NK-92 (cell line): ENCODE results near the gene TENM3.

ENCODE experiments used
- DNase-seq: peaks from one replicate; lab custom pipeline; 2025; ENCODE audit not compliant: unreplicated experiment; lab: John Stamatoyannopoulos, UW

The TENM3 gene

GRCh38 chr4:182496408-182496807 lies 253.2 kb downstream of the TENM3 start:
- DNase-seq, result no peak

DNA sequence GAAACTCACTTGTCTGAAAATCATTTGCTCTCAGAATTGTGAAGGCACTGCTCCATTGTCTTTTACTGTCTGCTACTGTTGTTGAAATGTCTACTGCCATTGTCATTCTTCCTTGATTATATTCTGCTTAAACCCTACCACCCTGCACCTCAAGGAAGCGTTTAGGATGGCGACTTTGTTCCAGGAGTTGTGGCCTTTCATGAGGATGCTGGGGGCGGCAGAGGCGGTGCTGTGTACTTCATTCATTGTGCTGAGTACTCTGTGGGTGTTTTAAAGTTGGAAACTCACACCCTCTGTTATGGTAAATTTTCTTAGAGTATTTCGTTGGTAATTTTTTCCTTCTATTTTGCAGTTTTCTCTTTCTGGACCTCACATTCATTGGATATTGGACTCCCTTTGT lies 258.9 kb downstream of the TENM3 start:
- DNase-seq, result no peak

DNA sequence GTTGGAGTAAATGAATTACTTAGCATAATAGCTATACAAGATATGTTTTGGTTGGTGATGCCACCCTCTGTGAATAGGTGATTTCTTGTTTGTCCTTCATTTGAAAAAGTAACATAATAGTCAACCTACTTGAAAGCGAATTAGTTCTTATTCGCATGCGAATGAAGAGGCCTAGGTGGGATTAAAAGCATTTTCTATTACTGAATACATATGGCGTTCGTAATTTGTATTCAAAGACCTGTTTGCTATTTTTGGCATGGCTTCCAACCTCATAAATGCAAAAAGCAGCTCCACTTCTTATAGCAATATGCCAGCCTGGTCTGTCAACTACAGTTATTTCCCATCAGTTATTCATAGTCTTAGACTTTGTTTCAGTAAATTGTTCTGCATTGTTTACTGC lies 261.3 kb downstream of the TENM3 start:
- DNase-seq, result no peak

- no peak for DNase-seq
Measured at GRCh38 chr4:182507805-182508204, 264.6 kb downstream of the TENM3 start.

DNA sequence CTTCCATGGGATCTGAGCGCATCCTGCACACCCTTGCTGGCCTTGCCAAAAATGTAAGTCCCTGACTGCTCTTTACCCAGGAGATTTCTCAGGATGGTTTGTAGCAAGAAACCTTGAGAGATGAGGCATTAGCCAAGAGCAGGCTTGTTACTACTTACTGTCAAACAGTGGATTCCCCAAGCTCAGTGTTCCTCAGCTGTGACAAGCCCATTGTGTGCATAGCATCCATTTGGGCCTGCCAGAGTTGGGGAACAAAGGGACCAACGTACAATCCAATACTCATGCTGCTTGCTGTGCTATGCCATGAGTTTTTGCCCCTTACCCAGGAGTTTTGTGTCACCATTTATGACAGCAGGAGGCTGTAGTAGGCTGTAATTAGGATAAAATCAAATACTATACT lies 267.6 kb downstream of the TENM3 start:
- DNase-seq, result no peak

GRCh38 chr4:182513587-182514291 lies 270.5 kb downstream of the TENM3 start:
- no peak for DNase-seq

DNA sequence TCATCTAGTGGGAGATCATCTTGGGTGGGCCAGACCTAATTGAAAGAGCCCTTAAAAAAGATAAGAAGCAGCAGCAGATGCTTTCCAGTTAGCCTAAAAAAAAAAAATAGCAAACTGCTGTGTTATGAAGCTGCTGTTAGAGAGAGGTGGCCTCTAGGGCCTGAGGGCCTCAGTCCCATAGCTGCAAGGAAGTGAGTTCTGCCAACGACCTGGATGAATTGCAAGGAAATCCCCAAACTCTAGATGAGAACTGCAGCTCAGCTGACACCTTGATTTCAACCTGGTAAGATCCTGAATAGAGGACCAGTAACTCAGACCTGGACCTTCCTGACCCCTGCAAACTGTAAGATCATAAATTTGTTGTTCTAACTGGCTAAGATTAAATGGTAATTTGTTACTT lies 275.2 kb downstream of the TENM3 start:
- DNase-seq, result no peak

- no peak for DNase-seq
Measured at GRCh38 chr4:182519528-182519927, 276.3 kb downstream of the TENM3 start.

DNA sequence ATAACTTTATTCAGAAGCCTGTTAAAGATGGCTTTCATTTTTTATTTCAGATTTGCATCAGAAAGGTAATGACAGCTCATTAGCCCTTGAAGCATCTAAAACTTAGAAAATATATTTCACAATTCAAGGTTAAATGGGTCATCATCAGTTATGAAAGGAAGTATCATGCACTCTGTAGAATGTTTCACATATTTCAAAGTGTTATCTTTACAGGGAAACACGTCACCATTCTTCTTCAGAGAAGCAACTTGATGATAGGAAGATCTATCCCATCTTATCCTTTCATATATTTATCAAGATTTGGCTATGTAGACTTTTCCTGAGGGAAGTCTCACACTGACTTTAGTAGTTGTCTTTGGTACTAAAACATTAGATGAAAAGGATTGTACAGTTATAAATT lies 277.8 kb downstream of the TENM3 start:
- DNase-seq, result no peak

- DNase-seq, result no peak
Measured at GRCh38 chr4:182528819-182529218, 285.6 kb downstream of the TENM3 start.

DNA sequence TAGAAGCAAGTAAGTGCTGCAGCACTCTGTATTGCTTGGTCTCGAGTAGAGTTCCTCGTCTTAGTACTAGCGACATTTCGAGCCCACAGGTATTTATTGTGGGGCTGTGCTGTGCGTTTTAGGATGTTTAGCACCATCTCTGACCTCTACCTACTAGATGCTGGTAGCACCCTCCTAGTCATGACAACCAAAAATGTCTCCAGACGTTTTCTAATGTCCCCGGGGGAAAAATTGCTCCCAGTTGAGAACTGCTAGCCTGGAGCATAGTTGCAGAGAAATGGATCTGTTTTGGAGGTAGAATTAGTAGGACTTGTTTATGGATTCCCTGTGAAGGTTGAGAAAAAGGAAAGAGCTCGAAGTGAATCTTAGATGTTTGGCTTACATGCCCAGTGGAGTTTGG lies 287.2 kb downstream of the TENM3 start:
- DNase-seq, result no peak

DNA sequence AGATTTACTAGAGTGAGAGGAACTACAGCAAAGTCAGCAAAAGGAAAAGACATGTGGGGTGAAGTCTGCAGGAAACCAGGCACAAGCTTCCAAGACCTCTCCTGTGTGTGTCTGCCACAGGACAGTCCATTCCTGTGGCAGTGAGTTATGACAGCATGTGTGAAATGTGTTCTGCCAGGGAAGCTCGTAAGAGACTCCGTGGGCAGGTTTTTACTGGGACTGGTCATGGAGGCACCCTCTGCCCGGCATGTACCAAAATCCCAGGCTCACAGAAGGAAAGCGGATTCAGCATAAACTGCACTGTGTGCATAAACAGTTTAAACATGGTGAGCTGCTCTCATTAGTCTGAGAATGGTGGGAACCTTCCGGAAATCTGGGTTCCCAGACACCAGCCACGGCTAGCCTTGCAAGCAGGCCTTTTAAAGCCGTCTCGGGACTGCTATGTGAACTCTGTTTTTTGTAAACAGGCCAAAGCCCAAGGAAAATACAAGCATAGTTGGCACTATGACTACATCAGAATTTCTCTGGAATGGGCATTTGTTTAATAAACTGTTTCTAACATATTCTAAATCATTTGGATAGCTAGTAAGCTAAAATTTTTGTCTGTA lies 288.5 kb downstream of the TENM3 start:
- DNase-seq, result no peak

DNA sequence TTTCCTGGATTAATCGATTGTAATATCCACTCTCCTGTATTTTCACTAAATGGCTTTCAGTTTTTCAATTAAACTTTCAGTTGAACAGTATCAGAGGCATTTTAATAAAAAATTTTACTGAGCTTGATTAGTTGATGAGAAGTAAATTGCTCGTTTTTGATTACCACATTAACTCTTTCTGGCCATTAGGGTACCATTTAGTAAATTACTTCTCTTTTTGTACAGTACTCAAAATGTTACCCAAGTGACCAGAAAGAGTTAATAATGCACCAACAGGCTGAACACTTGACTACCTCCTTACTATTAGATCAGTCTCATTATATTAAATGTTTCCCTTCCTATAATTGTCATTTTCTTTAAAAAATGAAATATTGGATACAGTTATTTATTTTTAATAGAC lies 289.2 kb downstream of the TENM3 start:
- no peak for DNase-seq

GRCh38 chr4:182533964-182534363 lies 290.8 kb downstream of the TENM3 start:
- no peak for DNase-seq

DNA sequence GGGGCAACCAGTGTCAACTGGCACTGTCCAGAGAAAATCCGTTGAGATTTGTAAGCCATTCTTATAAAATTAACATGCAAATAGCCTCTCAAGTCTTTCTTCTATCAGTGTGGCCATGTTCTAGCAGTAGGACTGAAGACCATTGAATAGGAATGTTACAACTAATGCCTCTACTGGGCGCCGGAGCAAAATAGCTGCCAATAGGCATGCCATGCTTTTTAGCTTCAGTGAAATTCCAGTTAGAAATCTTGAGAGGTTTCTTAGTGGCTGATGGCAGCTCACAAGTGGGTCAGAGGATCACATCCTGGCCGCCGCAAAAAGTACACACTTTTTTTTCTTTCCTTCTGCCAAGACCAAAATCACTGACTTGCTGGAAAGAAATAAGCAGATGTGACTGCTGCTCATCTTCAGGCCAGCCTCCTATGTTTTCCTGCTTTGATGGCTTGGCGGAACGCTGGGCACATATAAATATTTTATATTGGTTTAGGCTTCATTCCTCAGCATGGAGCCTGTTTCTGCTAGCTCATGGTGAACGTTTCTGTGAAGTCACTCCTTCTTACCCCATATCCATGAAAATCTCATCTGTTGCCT lies 293.1 kb downstream of the TENM3 start:
- DNase-seq, result no peak

- no peak for DNase-seq
Measured at GRCh38 chr4:182537031-182537795, 294.0 kb downstream of the TENM3 start.

DNA sequence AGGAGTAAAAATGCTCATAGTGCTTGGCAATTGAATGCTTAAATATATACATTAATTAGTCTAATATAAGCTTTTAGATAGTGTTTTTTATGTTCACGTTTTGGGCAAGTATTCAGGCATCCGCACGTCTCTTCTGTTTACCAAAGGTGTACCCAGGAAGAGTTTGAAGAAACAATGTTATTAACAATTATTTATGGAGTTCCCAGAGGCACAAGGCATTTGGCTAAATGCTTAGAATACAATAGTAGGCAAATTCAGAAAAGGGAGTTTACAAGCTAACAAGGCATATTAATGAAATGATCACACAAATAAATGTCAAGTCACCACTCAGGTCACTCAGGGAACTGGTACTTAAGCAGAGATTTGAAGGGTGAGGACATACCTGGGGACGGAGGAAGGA lies 294.8 kb downstream of the TENM3 start:
- no peak for DNase-seq

DNA sequence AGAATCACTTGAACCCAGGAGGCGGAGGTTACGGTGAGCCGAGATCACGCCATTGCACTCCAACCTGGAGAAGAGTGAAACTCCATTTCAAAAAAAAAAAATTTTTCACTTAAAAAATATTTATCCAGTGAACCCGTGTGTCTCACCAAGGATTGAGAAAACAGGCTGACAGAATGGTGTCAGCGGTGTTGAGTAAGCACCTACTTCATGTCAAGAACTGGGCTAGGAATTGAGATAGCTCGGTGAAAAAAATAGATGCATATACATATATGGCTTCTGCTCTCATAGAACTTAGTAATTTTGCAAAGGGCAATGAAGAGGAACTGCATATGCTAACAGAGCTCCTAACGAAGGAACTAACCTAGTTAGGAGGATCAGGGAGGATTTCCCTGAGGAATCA lies 297.3 kb downstream of the TENM3 start:
- no peak for DNase-seq

DNA sequence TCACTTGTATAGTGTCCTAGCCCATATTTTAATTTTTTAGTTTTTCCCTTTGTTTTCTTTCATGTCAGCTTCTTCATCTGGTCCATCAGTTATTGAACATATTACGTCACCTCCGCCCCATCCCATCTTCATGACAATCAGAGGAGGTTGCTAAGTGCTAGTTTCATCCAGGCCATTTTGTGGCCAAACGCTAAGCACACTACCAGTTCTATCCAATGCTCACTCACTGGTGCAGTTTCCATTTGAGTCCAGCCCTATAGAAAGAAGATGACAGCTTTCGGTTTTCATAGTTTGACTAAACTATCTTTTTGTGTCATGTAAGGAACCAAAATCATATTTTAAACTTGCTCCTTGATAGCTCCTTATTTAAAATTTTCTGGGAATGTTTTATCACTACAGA lies 304.2 kb downstream of the TENM3 start:
- no peak for DNase-seq

- DNase-seq, result no peak
Measured at GRCh38 chr4:182548156-182548555, 305.0 kb downstream of the TENM3 start.

- no peak for DNase-seq
Measured at GRCh38 chr4:182549356-182549755, 306.2 kb downstream of the TENM3 start.

DNA sequence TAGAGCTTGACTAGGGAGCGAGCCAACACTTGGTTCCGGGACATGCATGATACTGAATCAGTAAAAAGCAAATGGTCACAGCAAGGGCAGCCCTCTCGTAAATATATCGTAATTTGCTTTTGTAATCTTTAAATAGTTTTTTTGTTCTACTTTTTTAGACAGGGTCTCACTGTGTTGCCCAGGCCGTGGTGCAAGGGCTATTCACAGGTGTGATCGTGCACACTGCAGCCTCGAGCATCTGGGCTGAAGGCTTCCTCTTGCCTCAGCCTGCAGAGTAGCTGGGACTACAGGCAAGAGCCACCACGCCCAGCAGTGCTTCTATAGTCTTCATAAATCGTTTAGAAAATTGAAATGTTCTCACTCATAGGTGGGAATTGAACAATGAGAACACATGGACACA lies 309.7 kb downstream of the TENM3 start:
- DNase-seq, result no peak
